HG02610 (cell line): ENCODE data around the gene TXNDC9.
A peak's percentile ranks its signal among the peaks of the same experiment; 100 is the strongest.
"Not testable (repeated sequence)": the region's sequence is repeated elsewhere in the genome, so short reads cannot be mapped to it uniquely, and the experiment has no call there.

Experiments used
- ATAC-seq: cut with Tn5 transposase; IDR thresholded peaks from one replicate; pipeline ENCODE4 v1.9.1; 2021; ENCODE audit warnings: mild to moderate bottlenecking, moderate library complexity; ENCODE audit not compliant: unreplicated experiment

Gene TXNDC9

GRCh38 chr2:99336804-99337112, 625 bp upstream of the TXNDC9 start:
- ATAC-seq: peak; percentile 8

GRCh38 chr2:99325384-99325783, 10.7 kb downstream of the TXNDC9 start:
- ATAC-seq: no peak

- ATAC-seq: not testable (repeated sequence)
Observed at GRCh38 chr2:99317873-99318200, 18.3 kb downstream of the TXNDC9 start.

- ATAC-seq: no peak
Observed at GRCh38 chr2:99317161-99317872, 18.8 kb downstream of the TXNDC9 start.

GRCh38 chr2:99301097-99301496, 35.0 kb downstream of the TXNDC9 start, which contains the start of gene LYG1:
Gene LYG1, minus strand, starts transcription at chr2:99301197. Its CDS starts 5,527 bp downstream, at chr2:99295670.
- ATAC-seq: not testable (repeated sequence)

- no peak for ATAC-seq
Observed at GRCh38 chr2:99299580-99299979, 36.6 kb downstream of the TXNDC9 start.

- no peak for ATAC-seq
Observed at GRCh38 chr2:99297994-99298393, 38.1 kb downstream of the TXNDC9 start.

GRCh38 chr2:99285526-99285925, 50.6 kb downstream of the TXNDC9 start:
- ATAC-seq: no peak

- ATAC-seq: no peak
Observed at GRCh38 chr2:99279969-99280695, 56.0 kb downstream of the TXNDC9 start.

- ATAC-seq: no peak
Observed at GRCh38 chr2:99278793-99279291, 57.3 kb downstream of the TXNDC9 start.

GRCh38 chr2:99278195-99278765, 57.9 kb downstream of the TXNDC9 start:
- not testable (repeated sequence) for ATAC-seq

GRCh38 chr2:99275882-99276281, 60.3 kb downstream of the TXNDC9 start:
- no peak for ATAC-seq
